HEK293 (cell line): Measurements from ENCODE around the gene HOXA10.

Experiments used
- BCL11A ChIP-seq: fragments of 450-650 bp; formaldehyde crosslinking; IDR thresholded peaks from 2 replicates; pipeline ENCODE4 v1.5.1; 2016; ENCODE audit warnings: low read depth, missing biosample characterization, missing genetic modification characterization
- KLF1 ChIP-seq: fragments of 450-650 bp; formaldehyde crosslinking; IDR thresholded peaks from 2 replicates; pipeline ENCODE4 v1.5.1; 2016; ENCODE audit warnings: missing biosample characterization, missing genetic modification characterization
- KLF17 ChIP-seq: fragments of 450-650 bp; formaldehyde crosslinking; IDR thresholded peaks from 2 replicates; pipeline ENCODE4 v1.5.1; 2016; ENCODE audit warnings: missing biosample characterization, missing genetic modification characterization
- PRDM4 ChIP-seq: fragments of 450-650 bp; formaldehyde crosslinking; IDR thresholded peaks from 2 replicates; pipeline ENCODE4 v1.5.1; 2017; ENCODE audit warnings: missing biosample characterization, missing genetic modification characterization
- SETDB1 ChIP-seq: IDR thresholded peaks from one replicate; pipeline ENCODE4 v1.6.1; 2017; ENCODE audit warnings: mild to moderate bottlenecking, low read length, moderate library complexity, mixed read lengths; ENCODE audit not compliant: insufficient read length
- SP2 ChIP-seq: fragments of 450-650 bp; formaldehyde crosslinking; IDR thresholded peaks from 2 replicates; pipeline ENCODE4 v1.5.1; 2016; ENCODE audit warnings: missing biosample characterization, missing genetic modification characterization
- ZNF132 ChIP-seq: fragments of 450-650 bp; formaldehyde crosslinking; IDR thresholded peaks from 2 replicates; pipeline ENCODE4 v1.5.1; 2017; ENCODE audit warnings: missing biosample characterization, missing genetic modification characterization, borderline replicate concordance
- ZNF169 ChIP-seq: fragments of 450-650 bp; formaldehyde crosslinking; IDR thresholded peaks from 2 replicates; pipeline ENCODE4 v1.5.1; 2016; ENCODE audit warnings: missing biosample characterization, missing genetic modification characterization
- ZNF239 ChIP-seq: fragments of 450-650 bp; formaldehyde crosslinking; IDR thresholded peaks from 2 replicates; pipeline ENCODE4 v1.5.1; 2016; ENCODE audit warnings: missing biosample characterization, missing genetic modification characterization
- ZNF311 ChIP-seq: fragments of 450-650 bp; formaldehyde crosslinking; IDR thresholded peaks from 2 replicates; pipeline ENCODE4 v1.5.1; 2017; ENCODE audit warnings: missing biosample characterization, missing genetic modification characterization, borderline replicate concordance
- ZNF335 ChIP-seq: fragments of 450-650 bp; formaldehyde crosslinking; conservative IDR thresholded peaks from 2 replicates; pipeline ENCODE4 v1.5.1; 2016; ENCODE audit warnings: missing biosample characterization, missing genetic modification characterization
- ZNF354C ChIP-seq: fragments of 450-650 bp; formaldehyde crosslinking; IDR thresholded peaks from 2 replicates; pipeline ENCODE4 v1.5.1; 2016; ENCODE audit warnings: missing biosample characterization, missing genetic modification characterization, low read depth, borderline replicate concordance
- ZNF426 ChIP-seq: fragments of 450-650 bp; formaldehyde crosslinking; IDR thresholded peaks from 2 replicates; pipeline ENCODE4 v1.5.1; 2017; ENCODE audit warnings: missing biosample characterization, missing genetic modification characterization, mild to moderate bottlenecking, inconsistent platforms, moderate library complexity
- ZNF510 ChIP-seq: fragments of 450-650 bp; formaldehyde crosslinking; IDR thresholded peaks from 2 replicates; pipeline ENCODE4 v1.5.1; 2018; ENCODE audit warnings: mild to moderate bottlenecking, missing genetic modification characterization, missing biosample characterization; ENCODE audit not compliant: insufficient replicate concordance
- ZNF514 ChIP-seq: fragments of 450-650 bp; formaldehyde crosslinking; IDR thresholded peaks from 2 replicates; pipeline ENCODE4 v1.5.1; 2016; ENCODE audit warnings: missing biosample characterization, missing genetic modification characterization
- ZNF560 ChIP-seq: fragments of 450-650 bp; formaldehyde crosslinking; IDR thresholded peaks from 2 replicates; pipeline ENCODE4 v1.5.1; 2017; ENCODE audit warnings: missing biosample characterization, missing genetic modification characterization, borderline replicate concordance
- ZNF747 ChIP-seq: fragments of 450-650 bp; formaldehyde crosslinking; IDR thresholded peaks from 2 replicates; pipeline ENCODE4 v1.5.1; 2016; ENCODE audit warnings: missing biosample characterization, missing genetic modification characterization
- ZNF777 ChIP-seq: fragments of 450-650 bp; formaldehyde crosslinking; IDR thresholded peaks from 2 replicates; pipeline ENCODE4 v1.5.1; 2017; ENCODE audit warnings: missing biosample characterization, missing genetic modification characterization, borderline replicate concordance
- ZSCAN16 ChIP-seq: fragments of 450-650 bp; formaldehyde crosslinking; IDR thresholded peaks from 2 replicates; pipeline ENCODE4 v1.5.1; 2016; ENCODE audit warnings: missing biosample characterization, missing genetic modification characterization
- TF ChIP-seq, protein P1 (sequence below): fragments of 450-650 bp; formaldehyde crosslinking; IDR thresholded peaks from 2 replicates; pipeline ENCODE4 v1.5.1; 2016; ENCODE audit warnings: missing biosample characterization, missing genetic modification characterization
- TF ChIP-seq, protein P2 (sequence below): fragments of 450-650 bp; formaldehyde crosslinking; IDR thresholded peaks from 2 replicates; pipeline ENCODE4 v1.5.1; 2016; ENCODE audit warnings: missing biosample characterization, missing genetic modification characterization
- TF ChIP-seq, protein P3 (sequence below): fragments of 450-650 bp; formaldehyde crosslinking; IDR thresholded peaks from 2 replicates; pipeline ENCODE4 v1.5.1; 2016; ENCODE audit warnings: missing biosample characterization, missing genetic modification characterization
- TF ChIP-seq, protein P4 (sequence below): fragments of 450-650 bp; formaldehyde crosslinking; IDR thresholded peaks from 2 replicates; pipeline ENCODE4 v1.5.0; 2017; ENCODE audit warnings: missing biosample characterization, missing genetic modification characterization, borderline replicate concordance
- TF ChIP-seq, protein P5 (sequence below): fragments of 450-650 bp; formaldehyde crosslinking; IDR thresholded peaks from 2 replicates; pipeline ENCODE4 v1.5.1; 2016; ENCODE audit warnings: missing biosample characterization, missing genetic modification characterization, borderline replicate concordance

The HOXA10 gene

DNA sequence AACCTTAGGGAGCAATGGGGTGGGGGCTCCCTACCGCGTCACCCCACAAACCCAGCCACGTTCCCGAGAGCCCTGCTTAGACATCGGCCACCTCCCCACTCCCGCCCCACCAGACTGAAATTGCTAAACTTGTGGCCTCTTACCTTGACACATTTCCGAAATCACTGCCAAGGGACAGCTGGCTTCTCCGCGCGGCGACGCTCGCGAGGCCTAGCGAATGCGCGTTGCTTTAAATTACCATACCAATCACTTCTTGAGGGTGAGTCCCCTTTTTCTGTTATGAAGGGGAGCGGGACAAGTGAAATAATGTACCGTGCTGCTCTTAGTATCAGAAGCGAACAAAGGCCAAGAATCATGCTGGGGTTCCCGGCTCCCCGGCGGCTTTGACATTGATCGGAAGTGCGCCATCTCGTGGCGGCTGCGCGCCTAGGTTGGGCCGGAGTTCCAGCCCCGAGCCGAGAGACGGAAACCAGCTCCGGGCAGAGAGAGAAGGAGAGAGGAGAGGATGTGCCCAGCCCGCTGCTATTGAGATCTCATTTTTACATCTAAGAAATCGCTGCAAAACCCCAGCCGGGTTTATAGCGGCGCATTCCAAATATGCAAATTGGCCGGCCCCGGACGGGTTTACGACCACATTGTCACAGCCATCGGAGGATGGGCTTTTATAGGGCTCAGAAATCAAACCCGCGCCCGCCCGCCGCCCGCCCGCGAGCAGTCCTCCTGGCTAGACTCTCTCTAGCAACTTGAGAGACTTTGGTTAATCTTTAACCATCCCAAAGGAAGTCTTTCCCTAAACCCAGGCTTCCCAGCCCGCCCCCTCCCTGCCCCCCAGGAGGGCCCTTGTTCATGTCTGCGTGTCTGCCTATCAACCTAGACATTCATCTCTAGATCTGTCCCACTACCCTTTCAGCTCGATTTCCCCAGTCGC is 5.6 kb upstream of the HOXA10 start (continued):
- TF ChIP-seq ZNF169 (no peak), SP2 (tag by site-specific recombination) (peak; percentile 48), ZNF777 (tag by site-specific recombination) (no peak), ZNF354C (tag by site-specific recombination) (no peak), ZNF747 (tag by site-specific recombination) (no peak), ZNF239 (no peak), PRDM4 (tag by site-specific recombination) (peak; percentile 54), ZSCAN16 (no peak), ZNF426 (tag by site-specific recombination) (no peak), KLF17 (tag by site-specific recombination) (no peak), ZNF311 (no peak), ZNF560 (no peak), SETDB1 (no peak), ZNF510 (tag by site-specific recombination) (no peak), ZNF132 (tag by site-specific recombination) (no peak), KLF1 (tag by site-specific recombination) (no peak), BCL11A (tag by site-specific recombination) (0 out of 2 replicates have a peak, but pooled peaks have one; percentile 14), ZNF335 (tag by site-specific recombination) (0 out of 2 replicates have a peak, but pooled peaks have one; percentile 13), ZNF514 (tag by site-specific recombination) (no peak)
- TF ChIP-seq, protein P1, sequence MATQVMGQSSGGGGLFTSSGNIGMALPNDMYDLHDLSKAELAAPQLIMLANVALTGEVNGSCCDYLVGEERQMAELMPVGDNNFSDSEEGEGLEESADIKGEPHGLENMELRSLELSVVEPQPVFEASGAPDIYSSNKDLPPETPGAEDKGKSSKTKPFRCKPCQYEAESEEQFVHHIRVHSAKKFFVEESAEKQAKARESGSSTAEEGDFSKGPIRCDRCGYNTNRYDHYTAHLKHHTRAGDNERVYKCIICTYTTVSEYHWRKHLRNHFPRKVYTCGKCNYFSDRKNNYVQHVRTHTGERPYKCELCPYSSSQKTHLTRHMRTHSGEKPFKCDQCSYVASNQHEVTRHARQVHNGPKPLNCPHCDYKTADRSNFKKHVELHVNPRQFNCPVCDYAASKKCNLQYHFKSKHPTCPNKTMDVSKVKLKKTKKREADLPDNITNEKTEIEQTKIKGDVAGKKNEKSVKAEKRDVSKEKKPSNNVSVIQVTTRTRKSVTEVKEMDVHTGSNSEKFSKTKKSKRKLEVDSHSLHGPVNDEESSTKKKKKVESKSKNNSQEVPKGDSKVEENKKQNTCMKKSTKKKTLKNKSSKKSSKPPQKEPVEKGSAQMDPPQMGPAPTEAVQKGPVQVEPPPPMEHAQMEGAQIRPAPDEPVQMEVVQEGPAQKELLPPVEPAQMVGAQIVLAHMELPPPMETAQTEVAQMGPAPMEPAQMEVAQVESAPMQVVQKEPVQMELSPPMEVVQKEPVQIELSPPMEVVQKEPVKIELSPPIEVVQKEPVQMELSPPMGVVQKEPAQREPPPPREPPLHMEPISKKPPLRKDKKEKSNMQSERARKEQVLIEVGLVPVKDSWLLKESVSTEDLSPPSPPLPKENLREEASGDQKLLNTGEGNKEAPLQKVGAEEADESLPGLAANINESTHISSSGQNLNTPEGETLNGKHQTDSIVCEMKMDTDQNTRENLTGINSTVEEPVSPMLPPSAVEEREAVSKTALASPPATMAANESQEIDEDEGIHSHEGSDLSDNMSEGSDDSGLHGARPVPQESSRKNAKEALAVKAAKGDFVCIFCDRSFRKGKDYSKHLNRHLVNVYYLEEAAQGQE (tag by site-specific recombination) = no peak; the same call in 1 of the 2 replicates
- TF ChIP-seq, protein P2, sequence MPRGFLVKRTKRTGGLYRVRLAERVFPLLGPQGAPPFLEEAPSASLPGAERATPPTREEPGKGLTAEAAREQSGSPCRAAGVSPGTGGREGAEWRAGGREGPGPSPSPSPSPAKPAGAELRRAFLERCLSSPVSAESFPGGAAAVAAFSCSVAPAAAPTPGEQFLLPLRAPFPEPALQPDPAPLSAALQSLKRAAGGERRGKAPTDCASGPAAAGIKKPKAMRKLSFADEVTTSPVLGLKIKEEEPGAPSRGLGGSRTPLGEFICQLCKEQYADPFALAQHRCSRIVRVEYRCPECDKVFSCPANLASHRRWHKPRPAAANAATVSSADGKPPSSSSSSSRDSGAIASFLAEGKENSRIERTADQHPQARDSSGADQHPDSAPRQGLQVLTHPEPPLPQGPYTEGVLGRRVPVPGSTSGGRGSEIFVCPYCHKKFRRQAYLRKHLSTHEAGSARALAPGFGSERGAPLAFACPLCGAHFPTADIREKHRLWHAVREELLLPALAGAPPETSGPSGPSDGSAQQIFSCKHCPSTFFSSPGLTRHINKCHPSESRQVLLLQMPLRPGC (tag by site-specific recombination) = no peak
- TF ChIP-seq, protein P3, sequence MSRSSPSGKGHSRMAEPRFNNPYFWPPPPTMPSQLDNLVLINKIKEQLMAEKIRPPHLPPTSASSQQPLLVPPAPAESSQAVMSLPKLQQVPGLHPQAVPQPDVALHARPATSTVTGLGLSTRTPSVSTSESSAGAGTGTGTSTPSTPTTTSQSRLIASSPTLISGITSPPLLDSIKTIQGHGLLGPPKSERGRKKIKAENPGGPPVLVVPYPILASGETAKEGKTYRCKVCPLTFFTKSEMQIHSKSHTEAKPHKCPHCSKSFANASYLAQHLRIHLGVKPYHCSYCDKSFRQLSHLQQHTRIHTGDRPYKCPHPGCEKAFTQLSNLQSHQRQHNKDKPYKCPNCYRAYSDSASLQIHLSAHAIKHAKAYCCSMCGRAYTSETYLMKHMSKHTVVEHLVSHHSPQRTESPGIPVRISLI (tag by site-specific recombination) = no peak
- TF ChIP-seq, protein P4, sequence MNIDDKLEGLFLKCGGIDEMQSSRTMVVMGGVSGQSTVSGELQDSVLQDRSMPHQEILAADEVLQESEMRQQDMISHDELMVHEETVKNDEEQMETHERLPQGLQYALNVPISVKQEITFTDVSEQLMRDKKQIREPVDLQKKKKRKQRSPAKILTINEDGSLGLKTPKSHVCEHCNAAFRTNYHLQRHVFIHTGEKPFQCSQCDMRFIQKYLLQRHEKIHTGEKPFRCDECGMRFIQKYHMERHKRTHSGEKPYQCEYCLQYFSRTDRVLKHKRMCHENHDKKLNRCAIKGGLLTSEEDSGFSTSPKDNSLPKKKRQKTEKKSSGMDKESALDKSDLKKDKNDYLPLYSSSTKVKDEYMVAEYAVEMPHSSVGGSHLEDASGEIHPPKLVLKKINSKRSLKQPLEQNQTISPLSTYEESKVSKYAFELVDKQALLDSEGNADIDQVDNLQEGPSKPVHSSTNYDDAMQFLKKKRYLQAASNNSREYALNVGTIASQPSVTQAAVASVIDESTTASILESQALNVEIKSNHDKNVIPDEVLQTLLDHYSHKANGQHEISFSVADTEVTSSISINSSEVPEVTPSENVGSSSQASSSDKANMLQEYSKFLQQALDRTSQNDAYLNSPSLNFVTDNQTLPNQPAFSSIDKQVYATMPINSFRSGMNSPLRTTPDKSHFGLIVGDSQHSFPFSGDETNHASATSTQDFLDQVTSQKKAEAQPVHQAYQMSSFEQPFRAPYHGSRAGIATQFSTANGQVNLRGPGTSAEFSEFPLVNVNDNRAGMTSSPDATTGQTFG (tag by site-specific recombination) = no peak
- TF ChIP-seq, protein P5, sequence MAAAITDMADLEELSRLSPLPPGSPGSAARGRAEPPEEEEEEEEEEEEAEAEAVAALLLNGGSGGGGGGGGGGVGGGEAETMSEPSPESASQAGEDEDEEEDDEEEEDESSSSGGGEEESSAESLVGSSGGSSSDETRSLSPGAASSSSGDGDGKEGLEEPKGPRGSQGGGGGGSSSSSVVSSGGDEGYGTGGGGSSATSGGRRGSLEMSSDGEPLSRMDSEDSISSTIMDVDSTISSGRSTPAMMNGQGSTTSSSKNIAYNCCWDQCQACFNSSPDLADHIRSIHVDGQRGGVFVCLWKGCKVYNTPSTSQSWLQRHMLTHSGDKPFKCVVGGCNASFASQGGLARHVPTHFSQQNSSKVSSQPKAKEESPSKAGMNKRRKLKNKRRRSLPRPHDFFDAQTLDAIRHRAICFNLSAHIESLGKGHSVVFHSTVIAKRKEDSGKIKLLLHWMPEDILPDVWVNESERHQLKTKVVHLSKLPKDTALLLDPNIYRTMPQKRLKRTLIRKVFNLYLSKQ (tag by site-specific recombination) = no peak
